ENCODE results near the gene VSTM2B. TPM values are rescaled to one million over a fixed set of nuclear protein-coding genes. Genes with fewer than 3 reads are reported as not detected.

Gene VSTM2B
- total and polyA plus RNA-seq, 4 donors, result not detected

- no peaks in the 10 kb centered on the region for H3K36me3 ChIP-seq (ENCODE audit: control insufficient read depth in 4 of 4, insufficient read depth in 3 of 4, low read depth in 1 of 4, low read length in 3 of 4)
- 28% methylated on average over 10 of the region's 10 CpGs for WGBS
- no peaks in the 10 kb centered on the region for H3K4me1 ChIP-seq (ENCODE audit: control insufficient read depth in 4 of 4, insufficient read depth in 4 of 4, low read length in 3 of 4)
- peaks cover 0 to 4% (median 0%) of the 10 kb centered on the region in 4 donors for H3K27me3 ChIP-seq (ENCODE audit: control insufficient read depth in 4 of 4, insufficient read depth in 4 of 4, low read length in 3 of 4)
- TF ChIP-seq FOXA2 (IDR thresholded peaks at IDR 0.05) (no peak), JUND (IDR thresholded peaks at IDR 0.05) (no peak), NR2F2 (IDR thresholded peaks at IDR 0.05) (no peak), REST (IDR thresholded peaks at IDR 0.05) (no peak), ZBTB33 (IDR thresholded peaks at IDR 0.05) (no peak), EGR1 (IDR thresholded peaks at IDR 0.05; ENCODE audit: low read depth in 2 of 2) (no peak), HNF4A (conservative IDR thresholded peaks at IDR 0.05) (no peak), HNF4G (IDR thresholded peaks at IDR 0.05) (no peak), GABPA (IDR thresholded peaks at IDR 0.05 in 1 of 2, conservative IDR thresholded peaks at IDR 0.05 in 1 of 2) (no peak), CTCF (IDR thresholded peaks at IDR 0.05; ENCODE audit: low read depth, low read length, missing input control) (no peak), MAX (IDR thresholded peaks at IDR 0.05) (no peak), RAD21 (IDR thresholded peaks at IDR 0.05) (no peak), SP1 (IDR thresholded peaks at IDR 0.05) (no peak), RXRA (IDR thresholded peaks at IDR 0.05) (no peak), YY1 (IDR thresholded peaks at IDR 0.05) (no peak), ATF3 (IDR thresholded peaks at IDR 0.05) (no peak), FOXA1 (IDR thresholded peaks at IDR 0.05) (no peak), TAF1 (conservative IDR thresholded peaks at IDR 0.05) (no peak)
- H3K27ac ChIP-seq (ENCODE audit: low read depth in 1 of 2, low read length in 2 of 2), result no peak overlapping the region
- no peaks in the 10 kb centered on the region for H3K9me3 ChIP-seq (ENCODE audit: control insufficient read depth in 4 of 4, low read length in 3 of 4)
- H3K4me3 ChIP-seq (ENCODE audit: low read depth in 1 of 3, low read length in 3 of 3), result no peak overlapping the region
- no peak overlapping the region for H3K9ac ChIP-seq (ENCODE audit: low read depth in 1 of 2, low read length in 2 of 2)
- DNase-seq (ENCODE audit: low spot score), result no peak
Measured at GRCh38 chr19:29546583-29547190, 20.9 kb downstream of the VSTM2B start.
